ENCODE measurements around the gene NFIB.

Gene NFIB

DNA sequence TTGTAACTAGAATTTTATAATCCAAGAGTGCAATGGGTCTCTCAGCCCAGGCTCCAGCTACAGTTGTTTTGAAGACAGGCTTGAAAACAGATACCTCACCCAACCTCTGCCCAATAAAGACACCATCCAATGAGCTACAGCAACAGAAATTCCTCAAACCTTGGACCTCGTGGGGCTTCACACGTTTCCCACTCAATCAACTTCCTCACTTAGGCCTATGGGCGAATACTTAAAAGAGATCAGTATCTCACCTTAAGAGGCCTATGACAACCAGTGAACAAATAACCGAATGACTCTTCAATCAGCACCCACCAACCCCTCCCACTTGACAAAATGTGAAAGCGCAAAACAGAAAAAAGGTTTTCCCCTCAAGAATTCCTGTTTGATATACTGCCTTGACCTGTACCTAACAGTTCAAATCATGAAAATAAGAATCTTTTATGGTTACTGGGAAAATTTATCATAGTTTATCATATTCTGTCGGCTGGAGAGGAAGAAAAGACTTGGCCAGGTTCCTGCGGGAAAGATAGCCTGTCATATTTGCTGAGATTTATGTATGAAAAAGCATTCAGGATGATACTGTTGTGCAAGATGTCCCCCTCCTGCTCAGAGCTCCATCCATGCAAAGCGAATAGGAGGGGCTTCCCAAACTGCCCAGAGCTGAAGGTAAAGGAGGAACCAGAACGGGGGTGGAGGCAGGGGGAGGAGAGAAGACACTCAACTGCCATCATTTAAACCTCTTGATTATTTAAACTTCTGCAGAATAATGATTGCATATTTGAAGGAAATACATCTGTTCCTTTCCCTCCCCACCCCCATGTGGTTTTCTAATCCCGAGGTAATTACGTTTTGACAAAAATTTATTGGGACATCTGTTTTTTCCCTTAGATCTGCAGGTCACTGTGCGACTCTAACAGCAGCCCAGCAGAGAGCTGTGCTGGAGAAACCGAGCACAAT is 256.3 kb downstream of the NFIB start:
- DNase-seq, result no peak

DNA sequence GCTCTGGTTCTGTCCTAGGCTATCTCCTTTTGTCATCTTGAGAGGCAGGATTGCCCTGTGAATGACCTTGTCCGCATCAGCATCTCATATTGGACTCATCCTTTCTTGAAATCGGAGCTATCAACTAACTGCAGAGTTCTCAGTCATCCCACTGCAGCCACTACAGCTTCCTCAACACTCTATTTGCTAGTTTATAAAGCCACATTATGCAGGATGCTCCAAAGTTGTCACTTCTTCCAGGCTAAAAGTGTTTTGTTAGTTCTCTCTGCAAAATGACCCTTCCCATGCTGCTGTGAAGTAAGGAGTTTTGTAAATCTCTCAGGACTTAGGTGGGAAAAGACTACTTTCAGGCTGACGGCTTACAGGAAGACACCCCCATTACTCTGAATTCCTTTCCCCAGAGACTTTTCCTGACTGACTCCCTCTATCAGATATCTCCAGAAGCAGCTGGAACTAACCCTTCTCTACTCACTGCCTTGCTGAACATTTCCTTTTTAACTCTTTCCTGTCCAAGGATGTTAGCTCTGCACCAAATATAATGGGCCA is 257.6 kb downstream of the NFIB start:
- DNase-seq, result no peak

DNA sequence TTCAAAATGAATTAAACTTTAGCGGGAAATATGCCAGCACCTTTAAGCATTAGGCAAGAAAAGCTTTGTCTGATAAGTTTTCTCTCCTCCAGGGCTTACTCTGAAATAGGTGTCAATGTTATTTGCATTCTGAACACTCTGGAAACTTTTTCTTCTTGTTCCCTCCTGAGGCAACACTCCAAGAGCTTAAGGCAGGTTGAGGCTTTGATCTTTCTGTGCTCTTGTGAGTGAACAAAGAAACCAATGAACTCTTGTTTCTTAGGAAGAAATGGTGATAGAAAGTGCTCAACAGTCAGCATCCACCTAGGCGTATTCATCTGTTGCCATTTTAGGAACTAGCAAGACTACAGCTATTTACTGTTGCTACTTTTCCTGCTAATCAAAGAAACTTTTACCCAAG is 259.8 kb downstream of the NFIB start:
- no peak for DNase-seq

DNA sequence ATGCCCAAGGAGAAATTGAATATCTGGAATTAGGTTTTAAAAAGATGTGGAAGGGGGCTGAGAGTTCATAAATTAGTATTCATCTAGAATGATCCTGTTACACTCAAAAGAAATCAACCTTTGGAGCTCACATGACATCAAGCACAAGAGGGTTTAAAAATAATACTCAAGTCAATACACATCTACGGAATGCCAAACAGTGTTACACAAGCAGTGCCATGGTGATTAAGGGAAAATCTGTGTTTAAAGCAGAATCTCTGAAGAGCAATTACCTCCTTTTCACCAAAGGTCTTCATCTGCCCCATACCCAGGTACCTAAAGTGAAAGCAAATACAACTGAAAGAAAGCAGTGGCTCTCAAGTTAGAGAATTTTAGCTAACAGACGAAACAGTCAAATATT is 261.6 kb downstream of the NFIB start:
- no peak for DNase-seq

DNA sequence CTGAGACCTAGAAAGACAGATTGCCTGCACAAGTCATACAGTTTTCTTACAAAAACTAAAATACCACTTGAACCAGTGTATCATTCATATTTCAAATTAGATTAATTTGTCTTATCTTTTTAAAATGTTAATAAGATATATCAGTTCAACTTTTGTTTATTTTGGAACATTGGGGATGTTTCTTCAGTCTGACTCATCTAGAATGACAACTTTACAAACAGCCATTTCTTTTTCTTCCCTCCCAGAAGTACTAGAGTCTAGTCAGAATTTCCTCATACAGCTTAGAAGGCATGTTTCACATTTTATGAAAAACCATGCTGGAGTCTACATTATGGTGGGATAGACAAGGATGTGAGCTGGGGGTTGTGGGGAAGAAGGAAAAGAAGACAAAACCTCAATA is 262.5 kb downstream of the NFIB start:
- no peak for DNase-seq

DNA sequence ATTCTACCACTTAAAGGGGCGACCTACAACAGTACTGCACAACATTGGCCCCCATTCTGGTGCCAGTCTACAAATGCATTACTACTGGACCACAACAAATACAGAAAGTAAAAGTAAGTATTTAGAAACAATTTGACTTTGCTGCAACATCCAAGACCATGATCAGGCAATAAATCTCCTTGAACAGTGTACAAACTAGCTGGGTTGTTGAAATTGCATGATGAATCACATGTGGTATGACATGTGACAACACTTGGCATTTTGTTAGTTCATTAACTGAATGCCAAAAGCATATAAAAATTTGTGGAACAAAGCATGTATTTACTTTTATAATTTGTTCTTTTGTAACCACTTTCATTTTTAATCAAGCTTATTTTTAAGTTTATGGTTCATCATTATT is 270.5 kb downstream of the NFIB start:
- no peak for DNase-seq

DNA sequence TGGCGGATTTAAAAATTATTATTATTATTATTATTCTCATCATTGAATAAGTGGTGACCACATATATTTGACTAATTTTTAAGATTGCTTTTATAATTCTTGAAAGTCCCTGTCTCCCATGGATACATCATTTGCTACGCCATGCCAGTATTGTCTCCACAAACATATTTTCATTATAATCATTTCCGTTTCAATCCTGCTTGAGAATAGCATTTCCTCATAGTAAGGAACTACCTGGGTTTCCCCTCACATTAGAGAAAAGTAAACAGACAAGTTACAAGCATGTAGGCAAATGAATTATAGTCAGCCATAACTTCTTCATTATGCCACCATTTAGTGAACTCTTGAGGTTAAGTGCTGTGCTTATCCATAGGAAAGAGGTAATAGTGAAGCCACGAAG is 276.6 kb downstream of the NFIB start:
- DNase-seq, result no peak

DNA sequence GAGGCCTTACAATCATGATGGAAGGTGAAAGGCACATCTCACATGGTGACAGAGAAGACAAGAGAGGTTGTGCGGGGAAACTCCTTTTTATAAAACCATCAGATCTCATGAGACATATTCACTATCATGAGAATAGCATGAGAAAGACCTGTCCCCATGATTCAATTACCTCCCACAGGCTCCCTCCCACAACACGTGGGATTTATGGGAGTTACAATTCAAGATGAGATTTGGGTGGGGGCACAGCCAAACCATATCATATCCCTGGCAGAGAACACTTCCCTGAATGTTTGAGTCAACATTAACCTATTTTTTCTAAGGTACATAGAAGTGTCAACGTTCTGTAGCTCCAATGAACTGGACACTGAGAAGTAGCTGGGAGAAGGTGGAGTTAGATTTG is 280.9 kb downstream of the NFIB start:
- DNase-seq, result no peak
